H1 (cell line): Measurements from ENCODE around the gene DNLZ. TPM values are rescaled to one million over a fixed set of nuclear protein-coding genes. Genes with fewer than 3 reads are reported as not detected.

ENCODE experiments used
- CEBPB ChIP-seq: IDR thresholded peaks from 2 replicates; pipeline ENCODE4 v1.6.1; 2012; ENCODE audit warnings: low read depth, low read length
- EZH2 ChIP-seq: fragments of 200-600 bp; sonication (generic); IDR thresholded peaks from 2 replicates; pipeline ENCODE4 v1.7.1; 2012; ENCODE audit warnings: low read depth, mild to moderate bottlenecking, moderate library complexity, low read length, inconsistent platforms; ENCODE audit not compliant: severe bottlenecking
- RAD21 ChIP-seq, 2 experiments: IDR thresholded peaks in 1 of 2; conservative IDR thresholded peaks in 1 of 2; 2 replicates each; pipeline ENCODE4 v1.6.1; 2011; ENCODE audit warnings: low read depth in 2 of 2, low read length in 2 of 2, improper control_type of control experiment in 1 of 2, inconsistent platforms in 1 of 2, mild to moderate bottlenecking in 1 of 2, moderate library complexity in 1 of 2
- SIX5 ChIP-seq: IDR thresholded peaks from 2 replicates; pipeline ENCODE4 v1.6.1; 2011; ENCODE audit warnings: mild to moderate bottlenecking, low read depth, low read length
- SRF ChIP-seq: IDR thresholded peaks from 2 replicates; pipeline ENCODE4 v1.6.1; 2011; ENCODE audit warnings: mild to moderate bottlenecking, low read depth, low read length, moderate library complexity
- TAF1 ChIP-seq: IDR thresholded peaks from 2 replicates; pipeline ENCODE4 v1.6.1; 2011; ENCODE audit warnings: mild to moderate bottlenecking, low read depth, low read length
- polyA plus RNA-seq, 7 experiments: library from polyadenylated mRNA; depleted of rRNA in 3 of 7; stranded (reverse) in 5 of 7; unstranded in 2 of 7; fragments of >200 nt in 5 of 7; fragments of 200-250 nt in 2 of 7; gene quantifications; 1 replicate in 5 of 7; 2 replicates in 1 of 7; 4 replicates in 1 of 7; pipeline versions ENCODE4 v1.2.1 to v1.2.3, GENCODE V29; 2011 to 2013; ENCODE audit warnings: missing spikeins in 2 of 7, mixed read lengths in 2 of 7
- total RNA-seq: library from RNA; stranded (reverse); fragmentation: NEBNext Ultra II Directional; extraction: Animal tissue kit (Norgen Biotek cat#: 25700); gene quantifications from 2 replicates; pipeline ENCODE4 v1.2.1, GENCODE V29; 2021
- TF ChIP-seq, protein P1 (sequence below): IDR thresholded peaks from 2 replicates; pipeline ENCODE4 v1.6.1; 2012; ENCODE audit warnings: inconsistent platforms
- TF ChIP-seq, protein P2 (sequence below): fragments of 300-600 bp; sonication (generic); IDR thresholded peaks from 2 replicates; pipeline ENCODE4 v1.7.1; 2012; ENCODE audit warnings: low read length, moderate library complexity, mild to moderate bottlenecking, inconsistent platforms; ENCODE audit not compliant: insufficient replicate concordance

DNLZ gene
- total and polyA plus RNA-seq, 2 of the 8 experiments (the other 6 are each of a cell fraction or from before 2014, with no cell fraction given): 11.6 to 17.9 TPM

DNA sequence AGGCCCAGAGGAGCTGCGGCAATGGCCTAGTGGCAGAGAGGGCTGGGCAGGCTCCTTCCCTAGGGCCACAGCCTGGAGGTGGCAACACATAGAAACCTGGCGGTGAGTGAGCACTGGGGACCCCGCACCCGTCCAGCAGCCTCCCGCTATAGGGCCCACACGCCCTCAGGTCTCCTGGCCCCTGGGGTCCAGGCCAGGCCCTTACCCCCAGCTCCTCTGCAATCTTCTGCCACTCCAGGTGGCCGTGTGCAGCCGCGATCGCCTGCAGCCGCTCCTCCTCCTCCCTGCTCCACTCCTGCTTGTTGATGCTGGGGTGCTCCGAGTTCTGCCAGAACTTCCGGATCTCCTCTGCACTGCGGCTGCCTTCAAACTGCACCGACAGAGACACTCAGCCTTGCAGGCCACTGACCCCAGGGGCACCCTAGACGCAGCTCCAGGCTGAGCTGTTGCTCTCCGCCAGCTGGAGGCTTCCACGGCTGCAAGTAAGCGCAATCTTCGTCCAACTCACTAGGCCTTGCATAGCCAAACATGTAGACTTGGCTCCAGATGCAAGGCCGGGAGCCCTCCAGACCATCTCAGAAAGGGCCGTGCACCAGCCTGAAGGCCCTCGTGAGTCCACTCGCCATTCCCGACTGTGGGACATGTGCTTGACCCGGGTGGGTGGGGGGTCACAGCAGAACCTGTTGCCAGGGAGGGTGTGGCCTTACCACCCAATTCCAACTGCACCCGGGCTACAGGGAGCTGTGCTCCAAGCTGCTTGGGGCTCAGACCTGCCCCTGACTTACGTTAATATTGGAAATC is 28.4 kb upstream of the DNLZ start (continued):
- TF ChIP-seq, protein P1, sequence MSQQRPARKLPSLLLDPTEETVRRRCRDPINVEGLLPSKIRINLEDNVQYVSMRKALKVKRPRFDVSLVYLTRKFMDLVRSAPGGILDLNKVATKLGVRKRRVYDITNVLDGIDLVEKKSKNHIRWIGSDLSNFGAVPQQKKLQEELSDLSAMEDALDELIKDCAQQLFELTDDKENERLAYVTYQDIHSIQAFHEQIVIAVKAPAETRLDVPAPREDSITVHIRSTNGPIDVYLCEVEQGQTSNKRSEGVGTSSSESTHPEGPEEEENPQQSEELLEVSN: no peak
- TF ChIP-seq TAF1: no peak
- TF ChIP-seq SIX5: no peak
- no peak for TF ChIP-seq EZH2
- no peak for TF ChIP-seq SRF
- TF ChIP-seq CEBPB: no peak
- TF ChIP-seq RAD21 (IDR thresholded peaks at IDR 0.05 in 1 of 2, conservative IDR thresholded peaks at IDR 0.05 in 1 of 2; ENCODE audit: low read depth in 2 of 2, low read length in 2 of 2): no peak
- TF ChIP-seq, protein P2, sequence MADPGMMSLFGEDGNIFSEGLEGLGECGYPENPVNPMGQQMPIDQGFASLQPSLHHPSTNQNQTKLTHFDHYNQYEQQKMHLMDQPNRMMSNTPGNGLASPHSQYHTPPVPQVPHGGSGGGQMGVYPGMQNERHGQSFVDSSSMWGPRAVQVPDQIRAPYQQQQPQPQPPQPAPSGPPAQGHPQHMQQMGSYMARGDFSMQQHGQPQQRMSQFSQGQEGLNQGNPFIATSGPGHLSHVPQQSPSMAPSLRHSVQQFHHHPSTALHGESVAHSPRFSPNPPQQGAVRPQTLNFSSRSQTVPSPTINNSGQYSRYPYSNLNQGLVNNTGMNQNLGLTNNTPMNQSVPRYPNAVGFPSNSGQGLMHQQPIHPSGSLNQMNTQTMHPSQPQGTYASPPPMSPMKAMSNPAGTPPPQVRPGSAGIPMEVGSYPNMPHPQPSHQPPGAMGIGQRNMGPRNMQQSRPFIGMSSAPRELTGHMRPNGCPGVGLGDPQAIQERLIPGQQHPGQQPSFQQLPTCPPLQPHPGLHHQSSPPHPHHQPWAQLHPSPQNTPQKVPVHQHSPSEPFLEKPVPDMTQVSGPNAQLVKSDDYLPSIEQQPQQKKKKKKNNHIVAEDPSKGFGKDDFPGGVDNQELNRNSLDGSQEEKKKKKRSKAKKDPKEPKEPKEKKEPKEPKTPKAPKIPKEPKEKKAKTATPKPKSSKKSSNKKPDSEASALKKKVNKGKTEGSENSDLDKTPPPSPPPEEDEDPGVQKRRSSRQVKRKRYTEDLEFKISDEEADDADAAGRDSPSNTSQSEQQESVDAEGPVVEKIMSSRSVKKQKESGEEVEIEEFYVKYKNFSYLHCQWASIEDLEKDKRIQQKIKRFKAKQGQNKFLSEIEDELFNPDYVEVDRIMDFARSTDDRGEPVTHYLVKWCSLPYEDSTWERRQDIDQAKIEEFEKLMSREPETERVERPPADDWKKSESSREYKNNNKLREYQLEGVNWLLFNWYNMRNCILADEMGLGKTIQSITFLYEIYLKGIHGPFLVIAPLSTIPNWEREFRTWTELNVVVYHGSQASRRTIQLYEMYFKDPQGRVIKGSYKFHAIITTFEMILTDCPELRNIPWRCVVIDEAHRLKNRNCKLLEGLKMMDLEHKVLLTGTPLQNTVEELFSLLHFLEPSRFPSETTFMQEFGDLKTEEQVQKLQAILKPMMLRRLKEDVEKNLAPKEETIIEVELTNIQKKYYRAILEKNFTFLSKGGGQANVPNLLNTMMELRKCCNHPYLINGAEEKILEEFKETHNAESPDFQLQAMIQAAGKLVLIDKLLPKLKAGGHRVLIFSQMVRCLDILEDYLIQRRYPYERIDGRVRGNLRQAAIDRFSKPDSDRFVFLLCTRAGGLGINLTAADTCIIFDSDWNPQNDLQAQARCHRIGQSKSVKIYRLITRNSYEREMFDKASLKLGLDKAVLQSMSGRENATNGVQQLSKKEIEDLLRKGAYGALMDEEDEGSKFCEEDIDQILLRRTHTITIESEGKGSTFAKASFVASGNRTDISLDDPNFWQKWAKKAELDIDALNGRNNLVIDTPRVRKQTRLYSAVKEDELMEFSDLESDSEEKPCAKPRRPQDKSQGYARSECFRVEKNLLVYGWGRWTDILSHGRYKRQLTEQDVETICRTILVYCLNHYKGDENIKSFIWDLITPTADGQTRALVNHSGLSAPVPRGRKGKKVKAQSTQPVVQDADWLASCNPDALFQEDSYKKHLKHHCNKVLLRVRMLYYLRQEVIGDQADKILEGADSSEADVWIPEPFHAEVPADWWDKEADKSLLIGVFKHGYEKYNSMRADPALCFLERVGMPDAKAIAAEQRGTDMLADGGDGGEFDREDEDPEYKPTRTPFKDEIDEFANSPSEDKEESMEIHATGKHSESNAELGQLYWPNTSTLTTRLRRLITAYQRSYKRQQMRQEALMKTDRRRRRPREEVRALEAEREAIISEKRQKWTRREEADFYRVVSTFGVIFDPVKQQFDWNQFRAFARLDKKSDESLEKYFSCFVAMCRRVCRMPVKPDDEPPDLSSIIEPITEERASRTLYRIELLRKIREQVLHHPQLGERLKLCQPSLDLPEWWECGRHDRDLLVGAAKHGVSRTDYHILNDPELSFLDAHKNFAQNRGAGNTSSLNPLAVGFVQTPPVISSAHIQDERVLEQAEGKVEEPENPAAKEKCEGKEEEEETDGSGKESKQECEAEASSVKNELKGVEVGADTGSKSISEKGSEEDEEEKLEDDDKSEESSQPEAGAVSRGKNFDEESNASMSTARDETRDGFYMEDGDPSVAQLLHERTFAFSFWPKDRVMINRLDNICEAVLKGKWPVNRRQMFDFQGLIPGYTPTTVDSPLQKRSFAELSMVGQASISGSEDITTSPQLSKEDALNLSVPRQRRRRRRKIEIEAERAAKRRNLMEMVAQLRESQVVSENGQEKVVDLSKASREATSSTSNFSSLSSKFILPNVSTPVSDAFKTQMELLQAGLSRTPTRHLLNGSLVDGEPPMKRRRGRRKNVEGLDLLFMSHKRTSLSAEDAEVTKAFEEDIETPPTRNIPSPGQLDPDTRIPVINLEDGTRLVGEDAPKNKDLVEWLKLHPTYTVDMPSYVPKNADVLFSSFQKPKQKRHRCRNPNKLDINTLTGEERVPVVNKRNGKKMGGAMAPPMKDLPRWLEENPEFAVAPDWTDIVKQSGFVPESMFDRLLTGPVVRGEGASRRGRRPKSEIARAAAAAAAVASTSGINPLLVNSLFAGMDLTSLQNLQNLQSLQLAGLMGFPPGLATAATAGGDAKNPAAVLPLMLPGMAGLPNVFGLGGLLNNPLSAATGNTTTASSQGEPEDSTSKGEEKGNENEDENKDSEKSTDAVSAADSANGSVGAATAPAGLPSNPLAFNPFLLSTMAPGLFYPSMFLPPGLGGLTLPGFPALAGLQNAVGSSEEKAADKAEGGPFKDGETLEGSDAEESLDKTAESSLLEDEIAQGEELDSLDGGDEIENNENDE: no peak
